AG04450 (cell line): ENCODE results near the gene SDSL. TPM values are rescaled to one million over a fixed set of nuclear protein-coding genes. Genes with fewer than 3 reads are reported as not detected.
A peak's percentile ranks its signal among the peaks of the same experiment; 100 is the strongest.

Source experiments
- CTCF ChIA-PET: fragments of 300-600, 350-600 bp; formaldehyde crosslinking; extraction: SDS; loops from one replicate; lab custom pipeline; 2022; ENCODE audit warnings: antibody characterized with exemption, inconsistent platforms; lab: Charles Lee
- POLR2A ChIA-PET: fragments of 350-600 bp; formaldehyde crosslinking; extraction: SDS; loops from one replicate; lab custom pipeline; 2021; ENCODE audit warnings: antibody characterized with exemption, inconsistent platforms; lab: Yijun Ruan, JAX
- DNase-seq: peaks from one replicate; pipeline ENCODE4 v3.0.0-alpha.2; 2011; ENCODE audit warnings: low read depth, low spot score
- H3K27ac ChIP-seq: one replicate; pipeline ENCODE4 v1.5.1; 2012; ENCODE audit warnings: low read depth, low read length, control low read depth
- H3K27me3 ChIP-seq: one replicate; pipeline ENCODE4 v1.6.0; 2012; ENCODE audit warnings: low read length; ENCODE audit not compliant: control insufficient read depth, insufficient read depth
- H3K4me3 ChIP-seq: 2 replicates; pipeline ENCODE4 v1.5.1; 2011; ENCODE audit warnings: mild to moderate bottlenecking, low read depth, low read length, control low read depth
- H3K9me3 ChIP-seq: 2 replicates; pipeline ENCODE4 v1.5.1; 2012; ENCODE audit warnings: low read length; ENCODE audit not compliant: control insufficient read depth, insufficient read depth
- CTCF ChIP-seq: IDR thresholded peaks from 2 replicates; pipeline ENCODE4 v1.5.1; 2011; ENCODE audit warnings: low read depth, low read length, control low read depth, inconsistent platforms
- polyA plus RNA-seq: library from polyadenylated mRNA; depleted of rRNA; stranded (reverse); fragments of >200 nt; gene quantifications from 2 replicates; pipeline ENCODE4 v1.2.3, GENCODE V29; 2011

The SDSL gene
- polyA plus RNA-seq, 1 experiment = 10.0 TPM

DNA sequence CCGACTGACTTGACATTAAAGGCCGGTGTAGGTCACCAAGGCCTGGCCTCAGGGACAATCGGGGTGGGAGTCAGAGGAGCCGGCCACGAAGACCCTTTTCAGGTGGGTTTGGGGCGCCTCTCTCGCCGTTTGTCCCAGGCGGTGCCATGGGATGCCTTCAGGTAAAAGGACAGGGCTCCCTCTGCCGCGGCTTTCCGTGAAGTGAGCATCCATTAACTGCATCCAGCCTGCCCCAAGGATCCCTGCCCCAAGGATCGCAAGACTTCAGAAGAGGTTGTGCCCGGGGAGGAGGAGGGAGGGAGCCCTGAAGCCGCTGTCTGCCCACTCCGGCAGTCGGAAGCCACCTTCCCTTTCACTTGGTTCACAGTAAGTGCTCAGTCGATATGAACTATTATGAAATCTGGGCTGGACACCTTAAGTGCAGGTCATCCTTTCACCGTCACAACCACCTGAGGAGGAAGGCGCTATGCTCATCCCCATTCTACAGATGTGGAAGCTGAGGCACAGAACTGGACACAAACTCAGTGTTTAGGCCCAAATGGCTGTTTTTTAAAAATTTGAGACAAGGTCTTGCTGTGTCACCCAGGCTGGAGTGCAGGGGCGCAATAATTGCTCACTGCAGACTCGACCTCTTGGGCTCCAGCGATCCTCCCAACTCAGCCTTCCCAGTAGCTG is 19.5 kb upstream of the SDSL start:
- DNase-seq = no peak
- ChIA-PET POLR2A (no interaction called here), CTCF (interaction anchor here (0.5 to 1.5 kb wide), 2 partner anchors 23 to 27 kb away, joined by 3 read pairs; no protein-coding TSS in a partner anchor)
- Histone ChIP-seq H3K4me3 (no peak overlapping the region), H3K27me3 (peaks cover 3% of the 10 kb centered on the region), H3K9me3 (no peaks in the 10 kb centered on the region), H3K27ac (no peak overlapping the region)
- TF ChIP-seq CTCF = no peak

DNA sequence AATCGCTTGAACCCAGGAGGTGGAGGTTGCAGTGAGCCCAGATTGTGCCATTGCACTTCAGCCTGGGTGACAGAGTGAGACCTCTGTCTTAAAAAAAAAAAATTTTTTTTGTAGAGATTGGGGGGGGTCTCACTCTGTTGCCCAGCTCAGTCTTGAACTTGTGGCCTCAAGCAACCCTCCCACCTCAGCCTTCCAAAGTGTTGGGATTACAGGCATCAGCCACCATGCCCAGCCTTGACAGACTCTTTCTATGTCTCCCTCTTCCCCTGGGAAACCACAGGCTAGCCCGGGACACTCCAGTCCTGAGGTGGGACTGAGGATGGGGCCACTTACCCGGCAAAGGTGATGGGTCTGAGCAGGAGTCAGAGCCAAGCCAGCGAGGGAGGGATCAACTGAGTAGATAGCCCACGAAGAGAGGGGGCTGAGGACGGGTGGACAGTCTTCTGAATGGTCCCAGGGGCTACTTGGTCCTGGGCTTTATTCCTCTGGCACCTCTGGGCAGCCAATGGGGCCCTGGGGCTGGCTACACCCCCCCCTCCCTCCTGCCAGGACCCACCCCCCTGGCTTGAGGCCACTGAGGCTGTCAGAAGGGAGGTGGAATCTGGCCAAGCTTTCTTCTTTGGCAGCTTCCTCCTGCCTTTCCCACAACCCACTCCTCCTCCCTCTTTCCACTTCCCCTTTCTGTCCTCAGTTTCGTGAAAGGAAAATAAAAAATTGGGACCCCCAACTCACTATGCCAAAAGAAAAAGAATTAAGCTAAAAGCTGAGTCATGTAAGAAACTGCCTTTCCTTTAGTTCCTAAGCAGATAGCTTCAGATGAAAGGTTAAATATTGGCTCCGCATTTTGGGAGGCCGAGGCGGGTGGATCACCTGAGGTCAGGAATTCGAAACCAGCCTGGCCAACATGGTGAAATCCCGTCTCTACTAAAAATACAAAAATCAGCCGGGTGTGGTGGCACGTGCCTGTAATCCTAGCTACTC is 18.5 kb upstream of the SDSL start, which contains the start of gene SDS:
TSS of gene SDS (minus strand) at position 453 of the 981 bp plus-strand sequence. CDS start 4,179 bp downstream, outside the sequence.
- Histone ChIP-seq H3K4me3 (no peak within 1 kb of the TSS), H3K27ac (no peak within 1 kb of the TSS), H3K27me3 (peaks cover 2% of the 10 kb centered on the region), H3K9me3 (no peaks in the 10 kb centered on the region)
- POLR2A ChIA-PET = no interaction called here
- DNase-seq = peak; percentile 16
- no peak for TF ChIP-seq CTCF
- CTCF ChIA-PET = interaction anchor here (0.5 to 1.5 kb wide), 2 partner anchors 22 to 28 kb away, joined by 3 read pairs; no protein-coding TSS in a partner anchor

DNA sequence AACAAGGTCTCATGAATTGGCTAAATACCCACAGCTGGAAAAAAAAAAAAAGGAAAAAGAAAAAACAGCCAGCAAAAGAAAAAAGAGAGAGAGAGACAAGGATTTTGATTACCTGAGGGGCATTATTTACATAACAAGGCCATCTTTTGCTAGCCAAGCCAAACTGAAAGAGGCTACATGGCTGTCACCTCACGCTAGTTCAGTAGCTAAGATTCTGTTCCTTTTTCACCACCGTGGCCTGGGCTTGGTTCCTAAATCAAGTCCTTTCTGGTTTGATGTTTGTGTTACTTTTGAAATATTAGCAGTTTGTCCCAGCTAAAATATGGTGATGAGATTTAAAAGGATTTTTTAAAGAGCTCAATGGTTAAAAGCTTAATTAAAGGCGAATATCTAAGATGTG is 16.5 kb upstream of the SDSL start:
- no peak for TF ChIP-seq CTCF
- ChIA-PET POLR2A (interaction anchor here (0.6 kb wide), 1 partner anchor 438 kb away, joined by 3 read pairs; no protein-coding TSS in a partner anchor), CTCF (interaction anchor here (3.9 kb wide), 1 partner anchor 20 kb away, joined by 25 read pairs; no protein-coding TSS in a partner anchor)
- H3K27ac ChIP-seq = no peak overlapping the region
- no peak overlapping the region for H3K4me3 ChIP-seq
- peaks cover 9% of the 10 kb centered on the region for H3K27me3 ChIP-seq
- no peak for DNase-seq
- no peaks in the 10 kb centered on the region for H3K9me3 ChIP-seq

- H3K27me3 ChIP-seq = peaks cover 11% of the 10 kb centered on the region
- POLR2A ChIA-PET = no interaction called here
- H3K9me3 ChIP-seq = no peaks in the 10 kb centered on the region
- TF ChIP-seq CTCF = no peak
- no peak for DNase-seq
- no peak overlapping the region for H3K4me3 ChIP-seq
- no peak overlapping the region for H3K27ac ChIP-seq
- CTCF ChIA-PET = interaction anchor here (0.7 to 3.9 kb wide), 7 partner anchors 14 to 415 kb away, joined by 3 to 25 read pairs (median 4); partner anchors contain the start of gene SDSL
These were observed 14.1 kb upstream of the SDSL start for GRCh38 chr12:113407931-113408600.
